Measurements from ENCODE around the gene TJP1. TPM values are rescaled to one million over a fixed set of nuclear protein-coding genes. Genes with fewer than 3 reads are reported as not detected.
"Not testable (repeated sequence)": the region's sequence is repeated elsewhere in the genome, so short reads cannot be mapped to it uniquely, and the experiment has no call there.

TJP1 gene
- total RNA-seq, 1 donor from 2014 or later = 148 TPM

DNA sequence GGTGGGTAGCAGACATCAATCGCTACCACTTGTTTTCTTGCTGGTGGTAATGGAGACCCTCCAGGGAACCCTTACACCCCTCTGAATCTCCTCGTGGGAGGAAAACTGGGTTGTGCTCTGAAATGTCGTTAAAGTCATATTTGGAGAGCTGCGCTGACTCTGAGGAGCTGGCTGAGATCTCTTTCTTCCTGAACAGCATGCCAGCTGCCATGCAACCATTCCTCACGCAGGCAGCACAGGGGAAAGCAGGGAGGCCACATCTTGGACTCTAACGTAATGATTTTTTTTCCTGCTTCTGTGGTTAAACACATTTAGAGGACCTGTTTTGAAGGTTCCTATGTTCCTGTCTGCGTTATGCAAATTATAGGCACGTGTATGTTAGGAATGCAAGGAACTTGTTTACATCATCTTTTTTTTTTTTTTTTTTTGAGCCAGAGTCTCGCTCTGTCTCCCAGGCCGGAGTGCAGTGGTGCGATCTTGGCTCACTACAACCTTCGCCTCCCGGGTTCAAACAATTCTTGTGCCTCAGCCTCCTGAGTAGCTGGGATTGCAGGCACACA is 156.7 kb downstream of the TJP1 start:
- no peaks in the 10 kb centered on the region for H3K27me3 ChIP-seq (ENCODE audit: control insufficient read depth, insufficient read depth, low read length)
- no peak for DNase-seq (ENCODE audit: low read depth)
- no peak for TF ChIP-seq CTCF (IDR thresholded peaks at IDR 0.05; ENCODE audit: insufficient read depth, low read length, poor library complexity, severe bottlenecking)
- H3K4me3 ChIP-seq (ENCODE audit: low read depth, low read length) = no peak overlapping the region
- no peaks in the 10 kb centered on the region for H3K36me3 ChIP-seq (ENCODE audit: control insufficient read depth, insufficient read depth, low read length)

GRCh38 chr15:29664406-29664805 is 157.9 kb downstream of the TJP1 start:
- no peak for DNase-seq (ENCODE audit: low read depth)
- Histone ChIP-seq H3K4me3 (ENCODE audit: low read depth, low read length) (no peak overlapping the region), H3K27me3 (ENCODE audit: control insufficient read depth, insufficient read depth, low read length) (no peaks in the 10 kb centered on the region), H3K36me3 (ENCODE audit: control insufficient read depth, insufficient read depth, low read length) (no peaks in the 10 kb centered on the region)
- no peak for TF ChIP-seq CTCF (IDR thresholded peaks at IDR 0.05; ENCODE audit: insufficient read depth, low read length, poor library complexity, severe bottlenecking)

- H3K27me3 ChIP-seq (ENCODE audit: control insufficient read depth, insufficient read depth, low read length); H3K36me3 ChIP-seq (ENCODE audit: control insufficient read depth, insufficient read depth, low read length); H3K4me3 ChIP-seq (ENCODE audit: low read depth, low read length); DNase-seq (ENCODE audit: low read depth): not testable (repeated sequence)
These were observed 164.8 kb downstream of the TJP1 start for GRCh38 chr15:29657476-29657817.

DNA sequence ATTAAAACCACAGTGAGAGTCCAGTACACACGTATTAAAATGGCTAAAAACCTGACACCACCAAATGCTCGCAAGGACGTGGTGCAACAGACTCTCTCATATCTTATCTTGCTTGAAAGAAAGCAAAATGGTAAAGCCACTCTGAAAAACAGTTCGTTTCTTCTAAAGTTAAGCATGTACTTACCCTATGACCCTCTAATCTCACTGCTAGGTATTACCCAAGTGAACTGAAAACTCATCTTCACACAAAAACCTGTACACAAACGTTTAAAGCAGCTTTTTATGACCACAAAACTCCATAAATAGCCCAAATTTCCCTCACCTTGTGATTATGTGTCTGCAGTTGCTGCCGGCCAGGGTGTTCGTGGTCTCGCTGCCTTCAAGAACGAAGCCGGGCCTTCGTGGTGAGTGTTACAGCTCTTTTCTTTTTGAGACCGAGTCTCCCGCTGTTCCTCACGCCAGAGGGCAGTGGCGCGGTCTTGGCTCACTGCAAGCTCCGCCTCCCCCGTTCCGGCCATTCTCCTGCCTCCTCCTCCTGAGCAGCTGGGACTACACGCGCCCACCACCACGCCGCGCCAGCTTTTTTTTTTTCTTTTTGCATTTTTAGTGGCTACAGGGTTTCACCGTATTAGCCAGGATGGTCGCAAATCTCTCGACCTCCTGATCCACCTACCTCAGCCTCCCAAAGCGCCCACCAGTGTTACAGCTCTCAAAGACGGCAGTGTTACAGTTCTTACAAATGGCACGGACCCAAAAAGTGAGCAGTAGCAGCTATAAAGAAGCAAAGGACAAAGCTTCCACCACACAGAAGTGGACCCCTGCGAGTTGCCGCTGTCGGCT is 165.4 kb downstream of the TJP1 start:
- no peaks in the 10 kb centered on the region for H3K27me3 ChIP-seq (ENCODE audit: control insufficient read depth, insufficient read depth, low read length)
- H3K4me3 ChIP-seq (ENCODE audit: low read depth, low read length) = no peak overlapping the region
- DNase-seq (ENCODE audit: low read depth) = no peak
- H3K36me3 ChIP-seq (ENCODE audit: control insufficient read depth, insufficient read depth, low read length) = no peaks in the 10 kb centered on the region
- no peak for TF ChIP-seq CTCF (IDR thresholded peaks at IDR 0.05; ENCODE audit: insufficient read depth, low read length, poor library complexity, severe bottlenecking)

DNA sequence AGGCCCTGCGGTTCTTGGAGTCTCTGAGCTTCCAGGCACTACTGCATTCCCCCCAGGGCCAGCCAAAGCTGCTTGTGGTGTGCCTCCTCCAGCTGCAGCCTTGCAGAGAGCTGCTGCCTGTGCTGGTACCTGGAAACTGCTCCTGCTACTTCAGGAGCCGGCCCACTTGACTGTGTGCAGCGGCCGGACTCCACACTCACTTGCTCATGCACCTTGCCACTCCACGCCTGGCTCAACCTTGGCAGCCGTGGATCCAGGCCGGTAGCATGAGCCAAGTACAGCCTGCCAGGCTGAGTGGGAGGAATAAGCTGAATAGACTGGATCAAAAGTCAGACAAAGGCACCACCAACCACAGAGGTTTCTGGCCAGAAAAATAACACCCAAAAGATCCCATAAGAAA is 169.7 kb downstream of the TJP1 start:
- H3K27me3 ChIP-seq (ENCODE audit: control insufficient read depth, insufficient read depth, low read length) = no peaks in the 10 kb centered on the region
- no peak overlapping the region for H3K4me3 ChIP-seq (ENCODE audit: low read depth, low read length)
- TF ChIP-seq CTCF (IDR thresholded peaks at IDR 0.05; ENCODE audit: insufficient read depth, low read length, poor library complexity, severe bottlenecking) = no peak
- no peak for DNase-seq (ENCODE audit: low read depth)
- no peaks in the 10 kb centered on the region for H3K36me3 ChIP-seq (ENCODE audit: control insufficient read depth, insufficient read depth, low read length)

GRCh38 chr15:29651476-29652233 is 170.6 kb downstream of the TJP1 start:
- no peak overlapping the region for H3K4me3 ChIP-seq (ENCODE audit: low read depth, low read length)
- no peak for TF ChIP-seq CTCF (IDR thresholded peaks at IDR 0.05; ENCODE audit: insufficient read depth, low read length, poor library complexity, severe bottlenecking)
- H3K36me3 ChIP-seq (ENCODE audit: control insufficient read depth, insufficient read depth, low read length) = no peaks in the 10 kb centered on the region

More at GRCh38 chr15:29651476-29652233, 170.6 kb downstream of the TJP1 start:
- no peaks in the 10 kb centered on the region for H3K27me3 ChIP-seq (ENCODE audit: control insufficient read depth, insufficient read depth, low read length)
- no peak for DNase-seq (ENCODE audit: low read depth)

All from kidney epithelial cell (primary cell).